ENCODE measurements around the gene SOCS3.

GRCh38 chr17:78314683-78315354 is 45.1 kb downstream of the SOCS3 start:
- TF ChIP-seq CTCF (IDR thresholded peaks at IDR 0.05), result peak in 1 of 3 experiments; percentile 8
- no peak for TF ChIP-seq POLR2A (IDR thresholded peaks at IDR 0.05)

Measured in testis (tissue), 2 donors.